ENCODE data around the gene TM2D1.

DNA sequence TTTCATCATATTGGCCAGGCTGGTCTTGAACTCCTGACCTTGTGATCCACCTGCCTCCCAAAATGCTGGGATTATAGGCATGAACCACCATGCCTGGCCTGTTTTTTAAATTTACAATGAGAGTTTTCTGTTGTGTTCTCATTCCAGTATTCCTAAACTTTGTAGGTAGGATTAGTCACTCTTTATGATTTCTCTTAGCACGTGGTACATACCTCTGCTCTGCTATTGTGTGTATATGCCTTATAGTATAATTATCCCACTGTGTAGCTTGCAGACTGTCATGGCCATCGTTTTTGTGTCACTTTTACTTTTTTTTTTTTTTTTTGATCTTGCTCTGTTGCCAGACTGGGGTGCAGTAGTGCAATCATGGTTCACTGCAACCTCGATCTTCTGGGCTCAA, 31.8 kb upstream of the TM2D1 start:
- TF ChIP-seq, protein P1, sequence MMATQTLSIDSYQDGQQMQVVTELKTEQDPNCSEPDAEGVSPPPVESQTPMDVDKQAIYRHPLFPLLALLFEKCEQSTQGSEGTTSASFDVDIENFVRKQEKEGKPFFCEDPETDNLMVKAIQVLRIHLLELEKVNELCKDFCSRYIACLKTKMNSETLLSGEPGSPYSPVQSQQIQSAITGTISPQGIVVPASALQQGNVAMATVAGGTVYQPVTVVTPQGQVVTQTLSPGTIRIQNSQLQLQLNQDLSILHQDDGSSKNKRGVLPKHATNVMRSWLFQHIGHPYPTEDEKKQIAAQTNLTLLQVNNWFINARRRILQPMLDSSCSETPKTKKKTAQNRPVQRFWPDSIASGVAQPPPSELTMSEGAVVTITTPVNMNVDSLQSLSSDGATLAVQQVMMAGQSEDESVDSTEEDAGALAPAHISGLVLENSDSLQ (IDR thresholded peaks at IDR 0.05) = no peak
- TF ChIP-seq SP1 (IDR thresholded peaks at IDR 0.05) (no peak), L3MBTL2 (conservative IDR thresholded peaks at IDR 0.05) (no peak)

Measured in HEK293T (cell line).